Activated T-helper 1 cell treated with anti-CD3 and anti-CD28 coated beads, Interleukin-12 subunit alpha, Interleukin-12 subunit beta, Interleukin-2, Interleukin-4 antibody, amounts not matched to agents 30 ng/mL and 10 ng/mL and 1 ng/mL, durations not matched to agents 14 hours and 24 hours and 36 hours (primary cell): ENCODE measurements around the gene CRX. TPM values are rescaled to one million over a fixed set of nuclear protein-coding genes. Genes with fewer than 3 reads are reported as not detected.
"Not testable (repeated sequence)": the region's sequence is repeated elsewhere in the genome, so short reads cannot be mapped to it uniquely, and the experiment has no call there.

Experiments
- DNase-seq: peaks from one replicate; pipeline ENCODE4 v3.0.0; 2021; ENCODE audit warnings: low spot score
- H3K27ac Mint-ChIP-seq: one replicate; pipeline ENCODE4 v1.8.0; 2021; ENCODE audit warnings: mild to moderate bottlenecking, mixed read lengths
- H3K27me3 Mint-ChIP-seq: one replicate; pipeline ENCODE4 v1.8.0; 2022; ENCODE audit warnings: mild to moderate bottlenecking, moderate library complexity, mixed read lengths; ENCODE audit not compliant: insufficient read depth
- H3K36me3 Mint-ChIP-seq: one replicate; pipeline ENCODE4 v1.8.0; 2021; ENCODE audit warnings: low read depth, mixed read lengths
- H3K4me1 Mint-ChIP-seq: one replicate; pipeline ENCODE4 v1.8.0; 2021; ENCODE audit warnings: low read depth, mixed read lengths
- H3K4me3 Mint-ChIP-seq: one replicate; pipeline ENCODE4 v1.8.0; 2021; ENCODE audit warnings: mild to moderate bottlenecking, moderate library complexity, mixed read lengths
- H3K9me3 Mint-ChIP-seq: one replicate; pipeline ENCODE4 v1.8.0; 2021; ENCODE audit warnings: mixed read lengths
- intact Hi-C: fragments of 100-400 bp; cut with micrococcal nuclease; formaldehyde crosslinking; loops from one replicate; pipeline ENCODE4 v1.15.1; 2024
- total RNA-seq: library from RNA; stranded (reverse); gene quantifications from 2 replicates; pipeline ENCODE4 v1.2.3, GENCODE V29; 2022

Gene CRX
- total RNA-seq, 1 donor from 2014 or later = not detected

DNA sequence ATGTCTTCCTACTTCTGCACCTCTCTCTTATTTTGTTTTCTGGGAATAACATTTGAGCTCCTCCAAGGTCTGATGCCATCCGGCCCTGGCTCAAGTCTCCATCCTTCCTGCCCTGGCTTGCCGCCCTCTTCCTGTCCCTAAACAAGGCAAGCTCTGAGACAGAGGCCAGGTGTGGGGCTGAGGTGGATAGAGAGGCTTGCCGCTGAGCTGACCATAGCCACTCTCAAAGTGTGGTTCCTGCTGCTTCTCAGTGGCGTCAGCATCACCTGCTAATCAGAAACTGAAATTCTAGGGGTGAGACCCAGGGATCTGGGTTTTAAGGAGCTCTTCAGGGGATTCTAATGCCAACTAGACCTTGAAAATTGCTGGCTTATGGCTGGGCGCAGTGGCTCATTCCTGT is 31.3 kb downstream of the CRX start:
- Mint-ChIP-seq H3K4me3 (no peak overlapping the region), H3K27me3 (peaks cover 17% of the 10 kb centered on the region), H3K27ac (no peak overlapping the region), H3K36me3 (no peaks in the 10 kb centered on the region), H3K9me3 (no peaks in the 10 kb centered on the region), H3K4me1 (no peaks in the 10 kb centered on the region)
- intact Hi-C loops = no loop called here
- no peak for DNase-seq

DNA sequence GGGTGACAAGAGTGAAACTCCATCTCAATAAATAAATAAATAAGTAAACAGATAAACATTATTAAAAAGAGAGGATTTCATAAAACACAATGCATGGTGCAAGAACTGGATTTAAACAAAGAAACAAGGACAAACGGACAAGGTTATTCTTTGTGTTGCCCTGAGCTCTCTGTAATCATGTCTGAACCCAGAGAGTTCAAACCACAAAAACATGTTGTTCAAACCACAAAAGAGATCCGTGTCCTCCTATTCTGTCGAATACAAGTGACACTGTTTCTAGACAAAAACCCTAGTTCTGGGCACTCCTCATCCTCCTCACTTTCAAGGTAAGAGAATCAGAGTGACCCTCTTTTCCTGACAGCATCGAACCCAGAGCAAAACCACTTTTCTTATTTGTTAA is 32.7 kb downstream of the CRX start:
- H3K27ac Mint-ChIP-seq = no peak overlapping the region
- no peaks in the 10 kb centered on the region for H3K4me1 Mint-ChIP-seq
- no peak overlapping the region for H3K4me3 Mint-ChIP-seq
- no peak for DNase-seq
- H3K9me3 Mint-ChIP-seq = no peaks in the 10 kb centered on the region
- peaks cover 14% of the 10 kb centered on the region for H3K27me3 Mint-ChIP-seq
- intact Hi-C loops = no loop called here
- no peaks in the 10 kb centered on the region for H3K36me3 Mint-ChIP-seq

DNA sequence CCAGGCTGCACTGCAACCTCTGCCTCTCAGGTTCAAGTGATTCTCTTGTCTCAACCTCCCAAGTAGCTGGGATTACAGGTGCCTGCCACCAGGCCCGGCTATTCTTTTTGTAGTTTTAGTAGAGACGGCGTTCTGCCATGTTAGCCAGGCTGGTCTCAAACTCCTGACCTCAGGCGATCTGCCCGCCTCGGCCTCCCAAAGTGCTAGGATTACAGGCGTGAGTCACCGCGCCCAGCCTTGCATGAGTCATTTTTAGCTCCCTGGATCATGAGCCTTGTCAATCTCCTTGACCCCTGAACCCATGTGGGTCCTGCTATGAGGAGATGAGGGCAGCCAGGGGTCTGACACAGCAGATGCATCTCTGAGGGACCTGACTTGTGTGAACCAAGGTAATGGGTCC is 36.5 kb downstream of the CRX start:
- H3K27ac Mint-ChIP-seq, H3K36me3 Mint-ChIP-seq, H3K4me3 Mint-ChIP-seq, H3K4me1 Mint-ChIP-seq, H3K27me3 Mint-ChIP-seq, intact Hi-C loops, H3K9me3 Mint-ChIP-seq, DNase-seq: not testable (repeated sequence)

DNA sequence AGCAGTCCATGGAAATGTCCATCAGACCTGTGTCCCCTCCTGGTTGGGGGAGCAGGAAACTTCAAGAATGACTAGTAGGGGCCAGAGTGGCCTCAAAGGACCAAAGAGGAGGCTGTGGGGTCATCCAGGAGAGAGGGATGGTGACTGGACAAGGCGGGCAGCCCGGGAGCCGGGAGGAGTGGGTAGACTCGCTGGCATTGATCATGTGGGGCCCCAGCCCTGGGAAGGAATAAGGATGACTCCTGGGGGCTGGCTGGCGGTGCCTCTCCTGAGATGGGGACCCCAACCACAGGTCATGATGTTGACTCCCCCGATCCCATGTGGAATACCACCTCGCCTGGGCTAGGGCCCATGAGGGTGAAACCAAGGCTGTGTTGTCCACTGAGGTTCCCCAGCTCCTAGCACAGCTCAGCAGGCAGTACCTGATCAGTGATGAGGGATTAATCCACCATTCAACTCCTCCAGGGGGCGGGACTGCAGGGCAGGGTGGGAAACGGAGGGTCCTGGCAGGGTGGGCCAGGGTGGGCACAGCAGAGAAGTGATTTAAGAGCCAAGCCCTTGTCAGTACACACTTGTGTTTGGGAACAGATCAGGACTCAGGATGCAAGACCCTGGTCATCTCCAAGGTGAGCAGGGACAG is 37.0 kb downstream of the CRX start, which contains the start of gene TPRX2:
Gene TPRX2, plus strand, starts transcription at position 590 of the 640 bp plus-strand sequence. Its CDS starts 12 bp downstream, at position 602.
- DNase-seq, H3K27ac Mint-ChIP-seq, H3K4me1 Mint-ChIP-seq, H3K9me3 Mint-ChIP-seq, H3K4me3 Mint-ChIP-seq, H3K27me3 Mint-ChIP-seq, H3K36me3 Mint-ChIP-seq, intact Hi-C loops: not testable (repeated sequence)

DNA sequence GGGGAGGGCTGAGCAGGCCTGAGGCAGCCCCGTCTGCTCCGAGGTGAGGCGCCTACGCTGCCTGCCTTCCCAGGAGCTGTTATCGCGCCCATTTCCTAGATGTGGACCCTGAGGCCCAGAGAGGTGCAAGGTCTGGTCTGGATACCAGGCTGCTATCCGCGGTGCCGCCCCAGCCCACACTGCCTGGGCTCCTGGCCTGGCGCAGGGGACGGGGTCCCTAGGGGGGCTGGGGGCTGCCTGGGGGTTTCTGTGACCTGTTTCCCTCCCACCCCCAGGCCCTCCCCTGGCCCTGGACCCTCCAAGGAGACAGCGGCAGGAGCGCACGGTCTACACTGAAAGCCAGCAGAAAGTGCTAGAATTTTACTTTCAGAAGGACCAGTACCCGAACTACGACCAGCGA is 38.1 kb downstream of the CRX start:
- H3K27ac Mint-ChIP-seq, H3K9me3 Mint-ChIP-seq, DNase-seq, H3K4me1 Mint-ChIP-seq, H3K36me3 Mint-ChIP-seq, intact Hi-C loops, H3K4me3 Mint-ChIP-seq, H3K27me3 Mint-ChIP-seq: not testable (repeated sequence)

DNA sequence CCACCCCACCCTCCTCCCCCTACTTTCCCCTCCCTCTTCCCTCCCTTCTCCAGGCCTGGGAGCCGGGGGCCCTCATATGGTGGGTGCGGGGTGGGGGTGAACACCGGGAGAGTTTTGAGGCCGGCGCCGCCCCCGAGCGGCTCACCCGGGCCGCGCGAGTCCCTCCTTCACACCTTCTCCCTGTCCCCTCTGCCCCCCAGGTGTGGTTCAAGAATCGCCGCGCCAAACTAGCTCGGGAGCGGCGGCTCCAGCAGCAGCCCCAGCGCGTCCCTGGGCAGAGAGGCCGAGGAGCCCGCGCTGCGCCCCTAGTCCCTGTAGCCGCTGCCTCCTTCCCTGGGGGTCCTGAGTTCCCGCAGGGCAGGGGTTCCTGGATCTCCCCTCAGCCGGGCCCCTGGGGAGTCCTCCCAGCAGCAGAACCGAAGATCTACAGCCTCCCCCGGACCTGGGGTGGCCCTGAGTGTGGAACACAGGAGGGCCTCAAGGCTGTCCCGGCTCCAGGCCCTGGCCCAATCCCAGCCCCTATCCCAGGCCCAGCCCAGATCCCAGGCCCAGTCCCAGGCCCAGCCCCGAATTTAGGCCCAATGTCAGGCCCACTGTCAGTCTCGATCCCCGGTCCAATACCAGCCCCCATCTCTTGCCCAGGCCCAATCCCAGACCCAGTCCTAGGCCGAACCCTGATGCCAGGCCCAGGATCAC is 39.0 kb downstream of the CRX start:
- intact Hi-C loops = no loop called here
- Mint-ChIP-seq H3K36me3 (no peaks in the 10 kb centered on the region), H3K4me1 (no peaks in the 10 kb centered on the region), H3K4me3 (no peak overlapping the region), H3K9me3 (peaks cover 3% of the 10 kb centered on the region), H3K27ac (no peak overlapping the region), H3K27me3 (peaks cover 8% of the 10 kb centered on the region)
- DNase-seq = no peak

DNA sequence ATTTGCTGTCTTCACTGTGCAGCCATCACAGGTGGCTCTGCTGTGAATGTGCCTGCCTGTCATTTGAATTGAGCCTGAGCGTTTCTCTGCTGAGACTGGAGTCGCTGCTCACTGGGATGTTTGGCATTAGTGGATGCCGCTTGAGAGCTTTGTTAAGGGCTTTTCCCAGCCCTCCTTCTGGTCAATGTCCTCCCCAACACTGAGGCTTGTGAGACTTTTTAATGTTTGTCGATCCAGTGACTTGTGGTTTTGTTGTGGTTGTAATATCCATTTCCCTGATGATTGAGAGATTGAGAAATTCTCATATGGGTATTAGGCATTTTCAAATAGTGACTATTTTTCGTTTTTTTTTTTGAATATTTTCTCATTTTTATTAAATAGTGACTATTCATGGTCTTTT is 39.9 kb downstream of the CRX start:
- Mint-ChIP-seq H3K27ac (no peak overlapping the region), H3K36me3 (no peaks in the 10 kb centered on the region), H3K9me3 (peaks cover 3% of the 10 kb centered on the region), H3K4me3 (no peak overlapping the region), H3K4me1 (no peaks in the 10 kb centered on the region), H3K27me3 (peaks cover 8% of the 10 kb centered on the region)
- intact Hi-C loops = no loop called here
- DNase-seq = no peak

DNA sequence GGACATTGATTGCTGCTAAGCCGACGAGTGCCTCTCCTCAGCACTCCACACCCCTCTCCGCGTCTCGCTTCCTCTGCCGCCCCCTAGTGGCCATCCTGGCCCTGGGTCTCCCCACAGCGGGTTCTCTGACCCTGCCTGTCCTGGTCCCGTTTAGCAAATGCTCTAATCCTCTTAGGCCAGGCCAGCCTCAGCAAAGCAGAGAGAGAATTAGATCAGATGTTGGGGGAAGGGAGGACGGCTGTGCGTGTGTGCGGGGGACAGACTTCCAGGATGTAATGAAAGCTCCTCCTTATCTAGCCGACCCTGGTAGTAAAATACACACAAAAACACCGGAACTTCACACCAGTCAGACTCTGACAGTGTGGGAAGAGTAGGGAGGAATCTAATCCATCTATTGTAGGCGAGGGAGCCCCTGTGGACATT is 41.8 kb downstream of the CRX start:
- H3K27ac Mint-ChIP-seq = no peak overlapping the region
- intact Hi-C loops = loop anchor here (1.0 kb wide), 1 partner anchor 50 kb away; no protein-coding TSS in a partner anchor
- H3K4me1 Mint-ChIP-seq = no peaks in the 10 kb centered on the region
- H3K36me3 Mint-ChIP-seq = no peaks in the 10 kb centered on the region
- peaks cover 8% of the 10 kb centered on the region for H3K27me3 Mint-ChIP-seq
- no peak overlapping the region for H3K4me3 Mint-ChIP-seq
- DNase-seq = peak; percentile 67
- H3K9me3 Mint-ChIP-seq = peaks cover 3% of the 10 kb centered on the region

DNA sequence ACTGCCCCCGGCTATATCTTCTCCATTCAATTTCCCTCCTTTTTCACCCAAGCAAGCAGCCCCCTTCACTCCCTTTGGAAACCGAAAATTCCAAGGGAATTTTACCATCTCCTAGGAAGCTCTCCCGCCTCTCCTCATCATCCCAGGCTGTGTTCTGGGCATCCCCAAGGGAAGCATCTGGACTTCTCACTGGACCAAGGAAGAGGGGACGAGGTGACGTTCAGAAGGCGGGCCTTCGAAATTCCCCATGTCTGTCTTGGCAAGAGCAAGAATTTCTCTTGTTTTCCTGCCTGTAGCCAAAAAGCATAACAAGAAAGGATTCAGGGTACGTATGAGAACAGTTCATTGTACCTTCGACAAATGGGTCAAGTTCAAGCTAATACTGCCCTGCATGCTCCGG is 43.4 kb downstream of the CRX start:
- no peaks in the 10 kb centered on the region for H3K4me1 Mint-ChIP-seq

DNA sequence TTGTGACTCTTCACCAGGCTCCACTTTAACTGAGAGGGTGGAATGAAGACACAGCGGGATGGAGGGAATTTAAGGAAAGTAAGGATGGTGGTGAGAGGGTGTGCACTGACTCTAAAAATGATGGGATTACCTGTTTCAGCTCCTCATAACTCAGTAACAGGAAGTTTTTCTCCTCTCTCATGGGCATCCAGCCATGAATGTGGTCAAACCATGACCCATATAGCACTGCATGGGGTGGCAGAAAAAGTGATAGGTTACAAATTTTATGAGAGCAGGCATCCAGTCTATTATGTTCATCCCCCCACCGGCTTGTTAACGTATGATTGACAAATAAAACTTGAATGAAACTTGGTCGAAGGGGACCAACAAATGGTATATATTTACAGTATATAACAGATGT is 57.2 kb downstream of the CRX start:
- intact Hi-C loops = loop anchor here (1.0 kb wide), 1 partner anchor 22 kb away; no protein-coding TSS in a partner anchor
- no peak for DNase-seq
- Mint-ChIP-seq H3K36me3 (no peaks in the 10 kb centered on the region), H3K27me3 (no peaks in the 10 kb centered on the region), H3K4me3 (no peak overlapping the region), H3K27ac (no peak overlapping the region), H3K4me1 (no peaks in the 10 kb centered on the region), H3K9me3 (peaks cover 3% of the 10 kb centered on the region)

More for the DNA sequence above, 43.4 kb downstream of the CRX start:
- no peak overlapping the region for H3K27ac Mint-ChIP-seq
- DNase-seq = no peak
- intact Hi-C loops = no loop called here
- no peak overlapping the region for H3K4me3 Mint-ChIP-seq
- H3K27me3 Mint-ChIP-seq = peaks cover 6% of the 10 kb centered on the region
- H3K36me3 Mint-ChIP-seq = no peaks in the 10 kb centered on the region
- peaks cover 3% of the 10 kb centered on the region for H3K9me3 Mint-ChIP-seq

DNA sequence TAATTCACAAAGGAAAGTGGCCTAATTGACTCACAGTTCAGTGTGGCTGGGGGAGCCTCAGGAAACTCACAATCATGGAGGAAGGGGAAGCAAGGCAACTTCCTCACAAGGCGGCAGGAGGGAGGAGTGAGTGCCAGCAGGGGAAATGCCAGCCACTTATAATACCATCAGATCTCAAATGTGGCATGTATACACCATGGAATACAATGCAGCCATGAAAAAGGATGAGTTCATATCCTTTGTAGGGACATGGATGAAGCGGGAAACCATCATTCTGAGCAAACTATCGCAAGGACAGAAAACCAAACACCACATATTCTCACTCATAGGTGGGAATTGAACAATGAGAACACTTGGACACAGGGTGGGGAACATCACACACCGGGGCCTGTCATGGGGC is 57.6 kb downstream of the CRX start:
- DNase-seq, intact Hi-C loops, H3K27me3 Mint-ChIP-seq, H3K4me3 Mint-ChIP-seq, H3K27ac Mint-ChIP-seq, H3K36me3 Mint-ChIP-seq, H3K9me3 Mint-ChIP-seq, H3K4me1 Mint-ChIP-seq: not testable (repeated sequence)

DNA sequence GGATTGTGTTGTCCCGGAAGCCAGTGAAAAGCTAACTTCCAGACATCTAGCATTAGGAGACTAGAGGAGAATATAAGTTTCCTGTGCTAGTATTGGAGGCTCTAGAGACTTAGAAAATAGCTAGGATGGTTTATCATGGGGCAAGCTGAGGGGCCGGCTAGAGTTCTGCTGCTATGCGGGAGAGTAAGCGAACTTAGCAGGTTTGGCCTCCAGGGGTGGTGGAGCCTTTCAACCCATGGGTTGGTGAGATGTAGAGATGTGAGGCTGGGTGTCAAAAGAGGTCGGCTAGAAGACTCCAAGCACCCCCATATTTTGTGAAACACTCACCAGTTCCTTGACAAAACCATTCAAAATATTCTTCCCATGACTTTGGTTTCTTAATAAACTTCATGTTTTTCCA is 60.0 kb downstream of the CRX start:
- Mint-ChIP-seq H3K9me3 (peaks cover 3% of the 10 kb centered on the region), H3K4me1 (no peaks in the 10 kb centered on the region), H3K36me3 (no peaks in the 10 kb centered on the region), H3K27me3 (peaks cover 6% of the 10 kb centered on the region), H3K27ac (no peak overlapping the region), H3K4me3 (no peak overlapping the region)
- DNase-seq = no peak
- intact Hi-C loops = no loop called here

DNA sequence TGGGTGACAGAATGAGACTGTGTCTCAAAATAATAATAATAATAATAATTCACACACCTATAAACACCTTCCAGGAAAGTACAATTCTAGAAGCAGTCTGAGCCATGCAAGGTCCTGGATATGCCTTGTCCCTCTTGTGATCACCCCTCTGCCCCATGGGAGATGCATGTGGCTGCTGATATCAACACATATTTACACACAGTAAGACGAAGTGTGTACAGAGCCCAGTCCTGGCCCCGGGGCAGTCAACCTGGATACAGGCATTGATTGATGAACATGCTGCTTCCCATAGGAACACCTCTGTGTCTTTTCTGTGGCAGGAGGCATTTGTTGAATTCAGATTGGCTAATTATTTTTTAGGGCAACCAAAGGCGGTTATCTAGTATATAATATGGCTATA is 61.2 kb downstream of the CRX start:
- H3K4me3 Mint-ChIP-seq = no peak overlapping the region
- peaks cover 6% of the 10 kb centered on the region for H3K27me3 Mint-ChIP-seq
- no peaks in the 10 kb centered on the region for H3K36me3 Mint-ChIP-seq
- DNase-seq = no peak
- no peak overlapping the region for H3K27ac Mint-ChIP-seq
- intact Hi-C loops = no loop called here
- H3K9me3 Mint-ChIP-seq = peaks cover 3% of the 10 kb centered on the region
- no peaks in the 10 kb centered on the region for H3K4me1 Mint-ChIP-seq
